HFFc6 (cell line): ENCODE measurements around the gene C3orf49. TPM values are rescaled to one million over a fixed set of nuclear protein-coding genes. Genes with fewer than 3 reads are reported as not detected.

Experiments
- DNase-seq: peaks from one replicate; pipeline ENCODE4 v3.0.0-alpha.2; 2018
- H3K27ac Mint-ChIP-seq: 2 replicates; pipeline ENCODE4 v1.8.0; 2020; ENCODE audit warnings: mild to moderate bottlenecking, mixed read lengths
- H3K27me3 Mint-ChIP-seq: 2 replicates; pipeline ENCODE4 v1.8.0; 2021; ENCODE audit warnings: mild to moderate bottlenecking, moderate library complexity, mixed read lengths; ENCODE audit not compliant: insufficient read depth
- H3K36me3 Mint-ChIP-seq: 2 replicates; pipeline ENCODE4 v1.8.0; 2021; ENCODE audit warnings: low read depth, mixed read lengths
- H3K4me1 Mint-ChIP-seq: 2 replicates; pipeline ENCODE4 v1.8.0; 2020; ENCODE audit warnings: low read depth, mixed read lengths
- H3K4me3 Mint-ChIP-seq: 2 replicates; pipeline ENCODE4 v1.8.0; 2020; ENCODE audit warnings: mild to moderate bottlenecking, moderate library complexity, mixed read lengths
- H3K9me3 Mint-ChIP-seq: 2 replicates; pipeline ENCODE4 v1.8.0; 2020; ENCODE audit warnings: mild to moderate bottlenecking, mixed read lengths
- CTCF ChIP-seq: fragments of 200-600 bp; sonication (generic); IDR thresholded peaks from 2 replicates; pipeline ENCODE4 v1.5.0; 2021; ENCODE audit warnings: antibody characterized with exemption, mild to moderate bottlenecking
- total RNA-seq, 6 experiments: library from RNA; stranded (reverse); fragmentation: NEBNext Ultra II Directional; extraction: Animal tissue kit (Norgen Biotek cat#: 25700); gene quantifications; 2 replicates in 1 of 6; 3 replicates in 5 of 6; pipeline ENCODE4 v1.2.3, GENCODE V29; 2021

Gene C3orf49
- total RNA-seq, 6 experiments from 2014 or later, result not detected

GRCh38 chr3:63798949-63799348 lies 20.1 kb upstream of the C3orf49 start:
- no peak for DNase-seq
- Mint-ChIP-seq H3K36me3 (no peaks in the 10 kb centered on the region), H3K4me1 (no peaks in the 10 kb centered on the region), H3K9me3 (no peaks in the 10 kb centered on the region), H3K27me3 (peaks cover 2% of the 10 kb centered on the region; the same call in 1 of the 2 replicates), H3K27ac (no peak overlapping the region), H3K4me3 (no peak overlapping the region)
- TF ChIP-seq CTCF, result no peak

GRCh38 chr3:63800097-63800496 lies 19.0 kb upstream of the C3orf49 start:
- Mint-ChIP-seq H3K4me3 (no peak overlapping the region), H3K4me1 (no peaks in the 10 kb centered on the region), H3K27me3 (peaks cover 3% of the 10 kb centered on the region; the same call in 1 of the 2 replicates), H3K9me3 (no peaks in the 10 kb centered on the region), H3K36me3 (no peaks in the 10 kb centered on the region), H3K27ac (no peak overlapping the region)
- no peak for DNase-seq
- TF ChIP-seq CTCF, result no peak

- Mint-ChIP-seq H3K4me3 (no peak overlapping the region), H3K36me3 (no peaks in the 10 kb centered on the region), H3K9me3 (no peaks in the 10 kb centered on the region), H3K27ac (no peak overlapping the region), H3K27me3 (peaks cover 3% of the 10 kb centered on the region; the same call in 1 of the 2 replicates), H3K4me1 (peaks cover 12% of the 10 kb centered on the region)
- DNase-seq, result no peak
- TF ChIP-seq CTCF, result no peak
These were observed 15.2 kb upstream of the C3orf49 start for GRCh38 chr3:63803911-63804310.

- Mint-ChIP-seq H3K27ac (no peak overlapping the region), H3K27me3 (peaks cover 3% of the 10 kb centered on the region; the same call in 1 of the 2 replicates), H3K9me3 (no peaks in the 10 kb centered on the region), H3K4me1 (peaks cover 27% of the 10 kb centered on the region), H3K4me3 (no peak overlapping the region), H3K36me3 (no peaks in the 10 kb centered on the region)
- TF ChIP-seq CTCF, result no peak
- DNase-seq, result no peak
These were observed 11.0 kb upstream of the C3orf49 start for GRCh38 chr3:63807961-63808565.

- DNase-seq, result no peak
These were observed 10.5 kb upstream of the C3orf49 start for GRCh38 chr3:63808633-63809032.

More at GRCh38 chr3:63808633-63809032, 10.5 kb upstream of the C3orf49 start:
- Mint-ChIP-seq H3K36me3 (no peaks in the 10 kb centered on the region), H3K27me3 (peaks cover 3% of the 10 kb centered on the region; the same call in 1 of the 2 replicates), H3K9me3 (no peaks in the 10 kb centered on the region), H3K4me1 (peaks cover 27% of the 10 kb centered on the region), H3K27ac (no peak overlapping the region), H3K4me3 (no peak overlapping the region)
- TF ChIP-seq CTCF, result no peak
